ENCODE results near the gene ALOX15B.
"Not testable (repeated sequence)": the region's sequence is repeated elsewhere in the genome, so short reads cannot be mapped to it uniquely, and the experiment has no call there.

Gene ALOX15B

GRCh38 chr17:8062435-8062806 lies 23.6 kb downstream of the ALOX15B start:
- DNase-seq (ENCODE audit: low read depth in 3 of 3) = no peak

- no peak for DNase-seq (ENCODE audit: low read depth in 3 of 3)
Measured at GRCh38 chr17:8062807-8063483, 24.1 kb downstream of the ALOX15B start.

GRCh38 chr17:8063761-8064534 lies 25.1 kb downstream of the ALOX15B start:
- DNase-seq (ENCODE audit: low read depth in 3 of 3) = no peak

GRCh38 chr17:8064561-8065019 lies 25.7 kb downstream of the ALOX15B start:
- no peak for DNase-seq (ENCODE audit: low read depth in 3 of 3)

GRCh38 chr17:8066841-8067775 lies 28.2 kb downstream of the ALOX15B start:
- DNase-seq (ENCODE audit: low read depth in 3 of 3) = no peak

- no peak for DNase-seq (ENCODE audit: low read depth in 3 of 3)
Measured at GRCh38 chr17:8067806-8068205, 28.9 kb downstream of the ALOX15B start.

- DNase-seq (ENCODE audit: low read depth in 3 of 3) = no peak
Measured at GRCh38 chr17:8068736-8069586, 30.1 kb downstream of the ALOX15B start.

GRCh38 chr17:8069587-8069860 lies 30.7 kb downstream of the ALOX15B start:
- no peak for DNase-seq (ENCODE audit: low read depth in 3 of 3)

- DNase-seq (ENCODE audit: low read depth in 3 of 3) = no peak
Measured at GRCh38 chr17:8071496-8071895, 32.6 kb downstream of the ALOX15B start.

- DNase-seq (ENCODE audit: low read depth in 3 of 3) = no peak
Measured at GRCh38 chr17:8072341-8072728, 33.5 kb downstream of the ALOX15B start.

GRCh38 chr17:8072729-8073461 lies 34.0 kb downstream of the ALOX15B start:
- peak in 1 of 3 experiments; percentile 31 for DNase-seq (ENCODE audit: low read depth in 3 of 3)

GRCh38 chr17:8073627-8074484 lies 35.0 kb downstream of the ALOX15B start:
- peak; percentile 72 to 83 (median 82) for DNase-seq (ENCODE audit: low read depth in 3 of 3)

GRCh38 chr17:8074554-8074953 lies 35.7 kb downstream of the ALOX15B start:
- no peak for DNase-seq (ENCODE audit: low read depth in 3 of 3)

GRCh38 chr17:8075081-8075480 lies 36.2 kb downstream of the ALOX15B start:
- no peak for DNase-seq (ENCODE audit: low read depth in 3 of 3)

GRCh38 chr17:8075574-8076342 lies 36.9 kb downstream of the ALOX15B start:
- no peak for DNase-seq (ENCODE audit: low read depth in 3 of 3)

- DNase-seq (ENCODE audit: low read depth in 3 of 3) = no peak
Measured at GRCh38 chr17:8076502-8077266, 37.8 kb downstream of the ALOX15B start.

GRCh38 chr17:8077939-8078338 lies 39.1 kb downstream of the ALOX15B start:
- DNase-seq (ENCODE audit: low read depth in 3 of 3) = not testable (repeated sequence)
